T-helper 17 cell (primary cell): ENCODE measurements around the gene CEMIP. TPM values are rescaled to one million over a fixed set of nuclear protein-coding genes. Genes with fewer than 3 reads are reported as not detected.

Source experiments
- ATAC-seq: fragments of 150-1000 bp; cut with Tn5 transposase; 2 replicates; pipeline ENCODE4 v1.10.0; 2021; ENCODE audit warnings: mild to moderate bottlenecking, moderate library complexity
- DNase-seq, 3 donors: peaks; one replicate each; pipeline versions ENCODE4 v3.0.0 to v3.0.0-alpha.2; 2020 to 2021
- H3K9me3 ChIP-seq: one replicate; pipeline ENCODE4 v1.7.0; 2013; ENCODE audit warnings: low read length, mild to moderate bottlenecking; ENCODE audit not compliant: control insufficient read depth, poor library complexity, severe bottlenecking
- H3K27ac Mint-ChIP-seq: one replicate; pipeline ENCODE4 v1.8.0; 2022; ENCODE audit warnings: mild to moderate bottlenecking, moderate library complexity, mixed read lengths
- H3K27me3 Mint-ChIP-seq: one replicate; pipeline ENCODE4 v1.8.0; 2022; ENCODE audit warnings: mixed read lengths
- H3K36me3 Mint-ChIP-seq: one replicate; pipeline ENCODE4 v1.8.0; 2022; ENCODE audit warnings: low read depth, mixed read lengths
- H3K4me1 Mint-ChIP-seq: one replicate; pipeline ENCODE4 v1.8.0; 2022; ENCODE audit warnings: mild to moderate bottlenecking, mixed read lengths
- H3K4me3 Mint-ChIP-seq: one replicate; pipeline ENCODE4 v1.8.0; 2022; ENCODE audit warnings: mild to moderate bottlenecking, moderate library complexity, mixed read lengths
- total RNA-seq, 4 donors: library from RNA in 2 of 4; stranded (reverse) in 2 of 4; gene quantifications; one replicate each; pipeline ENCODE4 v1.2.3 and lab custom pipeline; 2022 to 2026

The CEMIP gene
- total RNA-seq, 2 donors from 2014 or later, result 0.15 to 0.42 TPM

GRCh38 chr15:80780416-80781221 lies 1.4 kb downstream of the CEMIP start:
- H3K9me3 ChIP-seq, result no peaks in the 10 kb centered on the region
- ATAC-seq (no peak), DNase-seq (no peak)
- no peak overlapping the region for H3K27ac Mint-ChIP-seq
- H3K4me1 Mint-ChIP-seq, result peaks cover 10% of the 10 kb centered on the region
- H3K27me3 Mint-ChIP-seq, result peaks cover 79% of the 10 kb centered on the region
- H3K36me3 Mint-ChIP-seq, result peaks cover 2% of the 10 kb centered on the region
- peak overlapping the region; percentile 84 for H3K4me3 Mint-ChIP-seq

- no peak for DNase-seq
- no peak for ATAC-seq
- H3K9me3 ChIP-seq, result no peaks in the 10 kb centered on the region
- Mint-ChIP-seq H3K4me3 (no peak overlapping the region), H3K36me3 (peaks cover 2% of the 10 kb centered on the region), H3K4me1 (peaks cover 8% of the 10 kb centered on the region), H3K27ac (peak overlapping the region; percentile 29), H3K27me3 (peaks cover 62% of the 10 kb centered on the region)
These were observed 4.1 kb downstream of the CEMIP start for GRCh38 chr15:80783260-80783659.

- Mint-ChIP-seq H3K27me3 (peaks cover 63% of the 10 kb centered on the region), H3K27ac (no peak overlapping the region), H3K4me3 (no peak overlapping the region), H3K4me1 (peaks cover 5% of the 10 kb centered on the region), H3K36me3 (no peaks in the 10 kb centered on the region)
- ATAC-seq (no peak), DNase-seq (no peak)
- no peaks in the 10 kb centered on the region for H3K9me3 ChIP-seq
These were observed 6.2 kb downstream of the CEMIP start for GRCh38 chr15:80785335-80785734.

DNA sequence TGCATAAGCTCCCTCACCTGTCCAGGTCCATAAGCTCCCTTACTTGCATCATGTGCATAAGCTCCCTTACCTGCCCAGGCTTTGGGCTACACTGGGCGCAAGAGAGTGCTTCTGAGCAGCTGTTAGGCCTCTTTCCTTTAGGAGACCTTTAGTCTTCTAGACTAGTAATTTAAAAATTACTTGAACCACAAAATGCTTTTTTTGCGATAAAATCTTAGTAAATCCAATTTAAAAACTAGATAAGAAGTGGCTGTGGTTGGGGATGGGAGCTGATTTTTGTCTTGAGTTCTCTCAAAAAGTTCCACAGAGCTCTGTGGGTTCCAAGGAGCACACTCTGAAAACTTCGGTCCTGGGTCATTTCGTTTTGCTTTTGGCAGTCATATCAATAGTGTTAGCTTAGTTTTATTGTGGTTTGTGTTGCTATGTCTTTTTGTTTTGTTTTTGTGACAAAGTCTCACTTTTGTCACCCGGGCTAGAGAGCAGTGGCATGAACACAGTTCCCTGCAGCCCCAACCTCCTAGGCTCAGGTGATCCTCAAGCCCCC lies 6.7 kb downstream of the CEMIP start:
- Mint-ChIP-seq H3K36me3 (no peaks in the 10 kb centered on the region), H3K4me3 (no peak overlapping the region), H3K27ac (no peak overlapping the region), H3K27me3 (peaks cover 63% of the 10 kb centered on the region), H3K4me1 (peaks cover 8% of the 10 kb centered on the region)
- DNase-seq, result no peak
- no peak for ATAC-seq
- H3K9me3 ChIP-seq, result no peaks in the 10 kb centered on the region

DNA sequence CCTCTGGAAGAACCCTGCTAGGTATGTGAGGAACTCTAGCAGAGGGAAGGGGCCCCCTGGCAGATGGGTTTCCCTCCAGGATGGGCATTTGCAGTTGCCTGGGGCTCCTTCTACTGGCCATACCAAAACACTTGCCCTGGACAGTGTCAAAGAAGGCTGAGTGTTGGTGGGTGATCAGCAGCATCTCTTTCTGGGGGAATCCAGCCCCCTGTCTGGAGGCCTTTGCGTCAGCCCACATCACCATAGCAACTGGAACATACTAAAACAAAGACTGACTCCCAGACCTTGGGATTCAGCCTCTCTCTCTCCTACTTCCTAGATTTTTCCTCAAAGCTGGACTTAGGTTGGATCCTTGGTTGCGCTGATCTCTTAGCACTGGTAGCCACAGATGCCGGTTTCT lies 8.1 kb downstream of the CEMIP start:
- H3K27me3 Mint-ChIP-seq, result peaks cover 62% of the 10 kb centered on the region
- DNase-seq (no peak), ATAC-seq (no peak)
- no peaks in the 10 kb centered on the region for H3K36me3 Mint-ChIP-seq
- H3K4me1 Mint-ChIP-seq, result peaks cover 9% of the 10 kb centered on the region
- no peak overlapping the region for H3K27ac Mint-ChIP-seq
- H3K9me3 ChIP-seq, result no peaks in the 10 kb centered on the region
- no peak overlapping the region for H3K4me3 Mint-ChIP-seq

- Mint-ChIP-seq H3K27me3 (peaks cover 70% of the 10 kb centered on the region), H3K27ac (no peak overlapping the region), H3K4me1 (peaks cover 7% of the 10 kb centered on the region), H3K36me3 (no peaks in the 10 kb centered on the region), H3K4me3 (no peak overlapping the region)
- ATAC-seq, result no peak
- no peaks in the 10 kb centered on the region for H3K9me3 ChIP-seq
- no peak for DNase-seq
These were observed 9.4 kb downstream of the CEMIP start for GRCh38 chr15:80788536-80788935.

- H3K4me3 Mint-ChIP-seq, result no peak overlapping the region
- no peaks in the 10 kb centered on the region for H3K9me3 ChIP-seq
- H3K27me3 Mint-ChIP-seq, result peaks cover 67% of the 10 kb centered on the region
- DNase-seq (no peak), ATAC-seq (no peak)
- H3K36me3 Mint-ChIP-seq, result no peaks in the 10 kb centered on the region
- peaks cover 3% of the 10 kb centered on the region for H3K4me1 Mint-ChIP-seq
- no peak overlapping the region for H3K27ac Mint-ChIP-seq
These were observed 10.1 kb downstream of the CEMIP start for GRCh38 chr15:80789296-80789695.

GRCh38 chr15:80789796-80790195 lies 10.6 kb downstream of the CEMIP start:
- ATAC-seq (no peak), DNase-seq (no peak)
- no peaks in the 10 kb centered on the region for H3K9me3 ChIP-seq
- no peak overlapping the region for H3K27ac Mint-ChIP-seq
- H3K36me3 Mint-ChIP-seq, result no peaks in the 10 kb centered on the region
- peaks cover 67% of the 10 kb centered on the region for H3K27me3 Mint-ChIP-seq
- no peak overlapping the region for H3K4me3 Mint-ChIP-seq
- peaks cover 3% of the 10 kb centered on the region for H3K4me1 Mint-ChIP-seq

DNA sequence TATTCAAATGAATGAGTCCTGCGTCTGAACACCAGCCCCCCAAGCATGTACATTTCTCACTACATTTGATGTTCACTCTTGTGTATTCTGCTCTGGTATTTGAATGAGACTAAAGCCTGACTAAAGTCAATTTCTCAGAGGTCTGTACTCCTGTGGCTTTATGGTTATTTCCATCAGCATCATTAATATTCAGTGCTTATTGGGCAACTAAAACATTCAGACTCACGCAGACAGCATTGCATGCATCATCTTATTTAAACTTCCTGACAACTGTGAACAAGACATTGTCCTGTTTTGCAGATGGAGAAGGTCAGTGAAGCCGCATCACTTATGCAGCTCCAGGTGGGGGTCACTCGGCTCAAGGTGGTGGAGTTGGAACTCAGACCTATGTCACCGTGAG lies 11.1 kb downstream of the CEMIP start:
- H3K9me3 ChIP-seq, result no peaks in the 10 kb centered on the region
- Mint-ChIP-seq H3K36me3 (peaks cover 3% of the 10 kb centered on the region), H3K27me3 (peaks cover 67% of the 10 kb centered on the region), H3K4me1 (peaks cover 3% of the 10 kb centered on the region), H3K27ac (no peak overlapping the region), H3K4me3 (no peak overlapping the region)
- ATAC-seq (no peak), DNase-seq (no peak)

DNA sequence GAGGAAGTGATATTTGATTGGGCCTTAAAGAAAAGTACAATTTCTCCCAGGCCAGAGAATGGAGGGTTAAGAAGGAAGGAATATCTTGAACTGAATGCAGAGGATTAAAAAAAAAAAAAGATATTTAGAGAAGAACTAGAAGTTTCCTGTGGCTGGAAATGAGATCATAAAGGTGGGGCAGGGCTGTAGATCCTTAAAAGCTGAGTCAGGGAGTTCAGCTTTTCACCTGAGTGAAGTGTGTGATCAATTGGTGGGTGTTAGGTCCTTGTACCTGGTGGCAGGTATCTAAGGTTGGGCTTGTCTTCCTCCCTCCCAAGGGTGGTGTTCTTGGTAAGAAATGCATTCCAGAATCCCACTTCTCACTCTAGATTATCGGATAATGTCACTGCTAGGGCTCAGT lies 11.8 kb downstream of the CEMIP start:
- ATAC-seq, result no peak
- DNase-seq, result no peak
- no peaks in the 10 kb centered on the region for H3K9me3 ChIP-seq
- Mint-ChIP-seq H3K4me1 (peaks cover 3% of the 10 kb centered on the region), H3K27me3 (peaks cover 69% of the 10 kb centered on the region), H3K4me3 (no peak overlapping the region), H3K27ac (no peak overlapping the region), H3K36me3 (peaks cover 4% of the 10 kb centered on the region)

DNA sequence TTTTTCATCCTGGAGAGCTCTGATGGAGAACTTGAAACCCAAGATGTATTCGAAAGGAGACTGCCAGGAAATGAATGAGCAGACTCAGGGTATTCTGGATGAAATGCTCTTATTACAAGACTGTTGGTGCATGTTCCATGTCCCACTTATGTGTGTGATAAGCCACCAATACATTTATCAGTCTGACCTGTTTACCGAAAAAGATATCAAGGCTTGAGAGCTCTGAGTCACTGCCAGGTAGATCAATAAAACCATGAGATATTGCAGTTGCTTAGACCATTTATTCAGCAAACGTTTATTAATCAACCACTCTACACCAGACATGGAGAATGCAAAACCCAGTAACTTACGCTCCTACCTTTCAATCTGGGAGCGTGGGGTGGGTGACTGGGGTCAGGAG lies 17.2 kb downstream of the CEMIP start:
- ATAC-seq (no peak), DNase-seq (no peak)
- no peaks in the 10 kb centered on the region for H3K9me3 ChIP-seq
- no peak overlapping the region for H3K27ac Mint-ChIP-seq
- H3K4me3 Mint-ChIP-seq, result no peak overlapping the region
- peaks cover 4% of the 10 kb centered on the region for H3K36me3 Mint-ChIP-seq
- H3K27me3 Mint-ChIP-seq, result peaks cover 57% of the 10 kb centered on the region
- no peaks in the 10 kb centered on the region for H3K4me1 Mint-ChIP-seq

DNA sequence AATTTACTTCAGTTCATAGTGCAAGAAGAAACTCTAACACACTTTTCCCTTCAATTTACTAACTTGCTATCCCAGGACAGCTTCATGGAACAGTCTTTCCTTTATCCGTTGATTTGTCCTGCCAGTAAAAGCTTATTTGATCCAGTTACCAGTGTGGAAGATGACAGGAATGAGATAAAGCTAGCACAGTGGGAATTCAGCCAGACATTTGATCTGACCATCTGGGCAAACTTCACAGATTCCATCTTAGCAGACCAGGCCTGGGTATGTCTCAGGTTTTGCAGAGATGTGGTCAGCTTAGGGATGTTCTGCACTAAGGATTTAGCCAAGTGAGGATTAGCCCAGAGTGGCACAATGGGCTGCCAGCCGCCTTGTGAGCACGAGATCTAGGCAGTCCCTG lies 19.7 kb downstream of the CEMIP start:
- Mint-ChIP-seq H3K36me3 (peaks cover 4% of the 10 kb centered on the region), H3K4me3 (no peak overlapping the region), H3K27ac (no peak overlapping the region), H3K4me1 (peaks cover 1% of the 10 kb centered on the region), H3K27me3 (peaks cover 37% of the 10 kb centered on the region)
- DNase-seq (no peak), ATAC-seq (no peak)
- H3K9me3 ChIP-seq, result no peaks in the 10 kb centered on the region

DNA sequence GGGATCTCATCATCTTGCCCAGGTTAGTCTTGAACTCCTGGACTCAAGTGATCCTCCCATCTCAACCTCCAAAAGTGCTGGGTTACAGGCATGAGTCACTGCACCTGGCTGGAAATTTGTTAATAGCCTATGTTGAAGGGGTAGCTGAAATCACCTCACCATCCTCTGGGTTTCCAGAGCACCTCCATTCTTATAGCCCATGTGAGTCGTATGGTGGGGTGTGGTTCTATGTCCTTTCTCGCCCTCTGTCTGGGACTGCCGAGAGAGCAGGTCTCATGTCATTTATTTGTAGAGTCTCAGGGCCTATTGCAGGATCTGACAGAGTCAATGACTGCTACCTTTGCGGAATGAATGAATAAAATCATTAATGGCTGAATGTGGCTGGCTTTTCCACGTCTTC lies 20.9 kb downstream of the CEMIP start:
- Mint-ChIP-seq H3K36me3 (peaks cover 3% of the 10 kb centered on the region), H3K27ac (no peak overlapping the region), H3K4me3 (no peak overlapping the region), H3K4me1 (peaks cover 3% of the 10 kb centered on the region), H3K27me3 (peaks cover 28% of the 10 kb centered on the region)
- DNase-seq (no peak), ATAC-seq (no peak)
- no peaks in the 10 kb centered on the region for H3K9me3 ChIP-seq
